ENCODE results near the gene FHOD3.
"Not testable (repeated sequence)": the region's sequence is repeated elsewhere in the genome, so short reads cannot be mapped to it uniquely, and the experiment has no call there.

Gene FHOD3

GRCh38 chr18:36543991-36544725 lies 246.6 kb downstream of the FHOD3 start:
- no peak for DNase-seq (ENCODE audit: low read depth)
- no peak for TF ChIP-seq MYC (IDR thresholded peaks at IDR 0.05; ENCODE audit: low read depth, low read length)
- TF ChIP-seq CTCF (IDR thresholded peaks at IDR 0.05; ENCODE audit: low read depth, low read length) = no peak
- TF ChIP-seq POLR2A (IDR thresholded peaks at IDR 0.05; ENCODE audit: extremely low read depth, insufficient read length) = no peak
- TF ChIP-seq, protein P1, sequence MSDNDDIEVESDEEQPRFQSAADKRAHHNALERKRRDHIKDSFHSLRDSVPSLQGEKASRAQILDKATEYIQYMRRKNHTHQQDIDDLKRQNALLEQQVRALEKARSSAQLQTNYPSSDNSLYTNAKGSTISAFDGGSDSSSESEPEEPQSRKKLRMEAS (IDR thresholded peaks at IDR 0.05; ENCODE audit: low read depth, low read length) = no peak
- no peak overlapping the region for H3K4me3 ChIP-seq (ENCODE audit: low read depth, low read length)

DNA sequence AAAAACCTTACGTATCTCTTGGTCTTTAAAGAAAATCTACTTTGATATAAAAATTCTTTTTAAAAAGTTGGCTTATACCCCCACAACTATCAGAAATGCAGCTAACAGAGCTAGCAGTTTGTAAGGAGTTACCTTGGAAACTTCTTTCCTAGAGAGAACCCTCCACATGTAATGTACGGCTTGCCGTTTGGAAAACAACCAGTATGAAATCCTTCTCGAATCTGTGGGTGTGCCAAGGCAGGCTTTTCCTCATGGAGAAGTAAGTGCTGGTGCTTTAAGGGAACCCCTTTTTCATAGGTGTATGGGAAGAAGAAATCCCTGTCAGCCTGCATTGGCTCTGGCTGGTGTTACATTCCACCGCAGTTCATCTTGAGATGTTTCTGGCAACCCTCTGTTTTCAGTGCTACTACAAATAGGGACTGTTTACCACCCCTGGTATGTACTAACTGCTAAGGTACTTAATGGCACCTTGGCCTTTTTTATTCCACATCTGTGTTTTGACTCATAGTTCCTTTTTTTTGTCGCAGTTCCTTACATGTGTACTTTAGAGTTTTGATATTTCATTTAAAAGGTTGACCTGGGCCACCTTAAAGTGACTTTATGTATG lies 248.4 kb downstream of the FHOD3 start:
- TF ChIP-seq MYC (IDR thresholded peaks at IDR 0.05; ENCODE audit: low read depth, low read length) (no peak), POLR2A (IDR thresholded peaks at IDR 0.05; ENCODE audit: extremely low read depth, insufficient read length) (no peak), CTCF (IDR thresholded peaks at IDR 0.05; ENCODE audit: low read depth, low read length) (no peak)
- TF ChIP-seq, protein P1 (IDR thresholded peaks at IDR 0.05; ENCODE audit: low read depth, low read length) = no peak
- DNase-seq (ENCODE audit: low read depth) = no peak
- H3K4me3 ChIP-seq (ENCODE audit: low read depth, low read length) = no peak overlapping the region

- no peak overlapping the region for H3K4me3 ChIP-seq (ENCODE audit: low read depth, low read length)
- no peak for DNase-seq (ENCODE audit: low read depth)
- TF ChIP-seq CTCF (IDR thresholded peaks at IDR 0.05; ENCODE audit: low read depth, low read length) = no peak
- TF ChIP-seq, protein P1 (IDR thresholded peaks at IDR 0.05; ENCODE audit: low read depth, low read length) = no peak
- no peak for TF ChIP-seq MYC (IDR thresholded peaks at IDR 0.05; ENCODE audit: low read depth, low read length)
- TF ChIP-seq POLR2A (IDR thresholded peaks at IDR 0.05; ENCODE audit: extremely low read depth, insufficient read length) = no peak
Observed at GRCh38 chr18:36546876-36547275, 249.4 kb downstream of the FHOD3 start.

GRCh38 chr18:36547544-36547943 lies 250.0 kb downstream of the FHOD3 start:
- no peak overlapping the region for H3K4me3 ChIP-seq (ENCODE audit: low read depth, low read length)
- TF ChIP-seq, protein P1 (IDR thresholded peaks at IDR 0.05; ENCODE audit: low read depth, low read length) = no peak
- DNase-seq (ENCODE audit: low read depth) = no peak

DNA sequence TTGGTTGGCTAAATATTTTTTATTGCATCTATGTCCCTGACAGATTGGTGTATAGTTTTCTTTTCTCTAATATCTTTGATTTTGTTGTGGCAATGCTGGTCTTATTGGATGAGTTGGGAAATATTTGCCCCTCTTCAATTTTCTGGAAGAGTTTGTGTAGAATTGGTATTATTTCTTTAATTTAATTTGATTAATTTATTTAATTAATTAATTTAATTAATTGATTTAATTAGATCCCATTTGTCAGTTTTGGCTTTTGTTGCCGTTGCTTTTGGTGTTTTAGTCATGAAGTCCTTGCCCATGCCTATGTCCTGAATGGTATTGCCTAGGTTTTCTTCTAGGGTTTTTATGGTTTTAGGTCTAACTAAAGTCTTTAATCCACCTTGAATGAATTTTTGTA lies 253.8 kb downstream of the FHOD3 start:
- not testable (repeated sequence) for H3K4me3 ChIP-seq (ENCODE audit: low read depth, low read length); DNase-seq (ENCODE audit: low read depth)

- no peak for DNase-seq (ENCODE audit: low read depth)
- TF ChIP-seq MYC (IDR thresholded peaks at IDR 0.05; ENCODE audit: low read depth, low read length) (no peak), CTCF (IDR thresholded peaks at IDR 0.05; ENCODE audit: low read depth, low read length) (no peak), POLR2A (IDR thresholded peaks at IDR 0.05; ENCODE audit: extremely low read depth, insufficient read length) (no peak)
- H3K4me3 ChIP-seq (ENCODE audit: low read depth, low read length) = no peak overlapping the region
Observed at GRCh38 chr18:36558234-36558633, 260.7 kb downstream of the FHOD3 start.
